ENCODE data around the gene MRTO4.
A peak's percentile ranks its signal among the peaks of the same experiment; 100 is the strongest.
"Not testable (repeated sequence)": the region's sequence is repeated elsewhere in the genome, so short reads cannot be mapped to it uniquely, and the experiment has no call there.

The MRTO4 gene

GRCh38 chr1:19251305-19252196 lies at the start of gene MRTO4, which contains the start of gene EMC1:
Gene MRTO4 (plus strand): TSS chr1:19251805. CDS start chr1:19251836, 31 bp downstream.
Gene EMC1 (minus strand): TSS chr1:19251524. CDS start chr1:19251509, 15 bp downstream.
- DNase-seq (ENCODE audit: low read depth) = peak; percentile 86

- DNase-seq (ENCODE audit: low read depth) = no peak
Measured at GRCh38 chr1:19202396-19202795, 49.2 kb upstream of the MRTO4 start.

- DNase-seq (ENCODE audit: low read depth) = no peak
Measured at GRCh38 chr1:19203440-19203839, 48.2 kb upstream of the MRTO4 start.

GRCh38 chr1:19204446-19205266 lies 46.9 kb upstream of the MRTO4 start:
- no peak for DNase-seq (ENCODE audit: low read depth)

- no peak for DNase-seq (ENCODE audit: low read depth)
Measured at GRCh38 chr1:19205403-19205802, 46.2 kb upstream of the MRTO4 start.

- DNase-seq (ENCODE audit: low read depth) = no peak
Measured at GRCh38 chr1:19205845-19206244, 45.8 kb upstream of the MRTO4 start.

GRCh38 chr1:19206947-19207346 lies 44.7 kb upstream of the MRTO4 start:
- no peak for DNase-seq (ENCODE audit: low read depth)

- no peak for DNase-seq (ENCODE audit: low read depth)
Measured at GRCh38 chr1:19208710-19209438, 42.7 kb upstream of the MRTO4 start.

GRCh38 chr1:19209439-19209989 lies 42.1 kb upstream of the MRTO4 start:
- peak; percentile 34 for DNase-seq (ENCODE audit: low read depth)

GRCh38 chr1:19209990-19210771 lies 41.4 kb upstream of the MRTO4 start, which contains the start of gene UBR4:
Gene UBR4 (minus strand): TSS chr1:19210266. CDS start chr1:19210248, 18 bp downstream.
- peak; percentile 96 for DNase-seq (ENCODE audit: low read depth)

GRCh38 chr1:19210772-19211549 lies 40.6 kb upstream of the MRTO4 start:
- no peak for DNase-seq (ENCODE audit: low read depth)

GRCh38 chr1:19212167-19212566 lies 39.4 kb upstream of the MRTO4 start:
- no peak for DNase-seq (ENCODE audit: low read depth)

GRCh38 chr1:19213580-19213979 lies 38.0 kb upstream of the MRTO4 start:
- no peak for DNase-seq (ENCODE audit: low read depth)

GRCh38 chr1:19216585-19216984 lies 35.0 kb upstream of the MRTO4 start:
- DNase-seq (ENCODE audit: low read depth) = not testable (repeated sequence)

GRCh38 chr1:19219451-19219850 lies 32.2 kb upstream of the MRTO4 start:
- DNase-seq (ENCODE audit: low read depth) = no peak

- no peak for DNase-seq (ENCODE audit: low read depth)
Measured at GRCh38 chr1:19220080-19220846, 31.3 kb upstream of the MRTO4 start.

- no peak for DNase-seq (ENCODE audit: low read depth)
Measured at GRCh38 chr1:19220991-19221390, 30.6 kb upstream of the MRTO4 start.

GRCh38 chr1:19222573-19222972 lies 29.0 kb upstream of the MRTO4 start:
- no peak for DNase-seq (ENCODE audit: low read depth)

Measured in activated T-helper 9 cell treated with anti-CD3 and anti-CD28 coated beads, Interleukin-2, amount 50 U/mL, for 16 hours (primary cell).